HG03378 (cell line): ENCODE measurements around the gene LCLAT1.

Experiments
- ATAC-seq: cut with Tn5 transposase; IDR thresholded peaks from one replicate; pipeline ENCODE4 v1.9.1; 2021; ENCODE audit warnings: mild to moderate bottlenecking, moderate library complexity; ENCODE audit not compliant: unreplicated experiment

LCLAT1 gene

GRCh38 chr2:30662268-30663131 is 215.5 kb downstream of the LCLAT1 start:
- no peak for ATAC-seq

GRCh38 chr2:30663321-30663720 is 216.3 kb downstream of the LCLAT1 start:
- no peak for ATAC-seq

GRCh38 chr2:30663806-30664205 is 216.8 kb downstream of the LCLAT1 start:
- ATAC-seq, result no peak

DNA sequence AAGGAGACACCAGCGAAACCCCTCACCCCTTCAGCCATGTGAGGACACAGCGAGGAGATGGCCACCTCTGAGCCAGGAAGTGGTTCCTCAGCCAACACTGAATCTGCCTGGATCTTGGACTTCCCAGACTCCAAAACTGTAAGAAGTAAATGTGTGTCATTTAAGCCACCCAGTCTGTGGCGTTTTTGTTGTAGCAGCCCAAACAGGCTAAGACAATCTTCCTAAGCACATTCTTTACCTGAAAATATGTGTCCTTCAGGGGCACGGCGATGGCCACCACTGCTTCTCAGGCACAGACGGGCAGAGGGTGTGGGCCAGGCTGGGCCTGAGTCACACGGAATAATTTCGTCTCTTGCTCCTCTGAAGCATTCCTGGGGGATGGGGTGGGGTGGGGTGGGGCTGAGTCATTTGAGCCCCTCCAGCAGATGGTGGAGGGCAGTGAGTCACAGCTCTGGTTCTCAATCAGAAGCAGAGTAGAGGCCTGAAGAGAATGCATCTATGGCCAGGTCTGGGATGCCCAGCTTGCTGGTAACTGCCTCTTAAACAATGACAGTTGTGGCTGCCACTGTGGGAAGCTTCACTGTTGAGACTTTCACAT is 217.8 kb downstream of the LCLAT1 start:
- ATAC-seq, result no peak

GRCh38 chr2:30665761-30666265 is 218.8 kb downstream of the LCLAT1 start:
- no peak for ATAC-seq

GRCh38 chr2:30666266-30666874 is 219.3 kb downstream of the LCLAT1 start:
- no peak for ATAC-seq

- no peak for ATAC-seq
Measured at GRCh38 chr2:30670453-30670852, 223.4 kb downstream of the LCLAT1 start.

DNA sequence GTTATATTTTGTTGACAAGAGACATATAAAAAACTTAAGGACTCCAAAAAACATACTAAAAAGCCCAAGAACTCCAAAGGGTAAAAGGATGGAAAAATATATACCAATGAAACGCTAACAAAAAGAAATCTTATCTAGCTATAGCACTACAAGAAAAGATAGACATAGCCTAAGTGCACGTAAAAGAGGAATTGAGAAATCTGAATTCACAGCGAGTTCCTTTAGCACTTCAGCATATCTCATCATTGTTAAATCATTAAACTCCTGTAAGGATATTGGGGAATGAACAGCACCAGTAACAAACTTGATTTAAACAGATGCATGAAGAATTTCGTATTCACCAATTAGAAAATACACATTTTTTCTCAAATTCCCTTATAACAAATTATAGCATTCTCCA is 226.1 kb downstream of the LCLAT1 start:
- no peak for ATAC-seq

DNA sequence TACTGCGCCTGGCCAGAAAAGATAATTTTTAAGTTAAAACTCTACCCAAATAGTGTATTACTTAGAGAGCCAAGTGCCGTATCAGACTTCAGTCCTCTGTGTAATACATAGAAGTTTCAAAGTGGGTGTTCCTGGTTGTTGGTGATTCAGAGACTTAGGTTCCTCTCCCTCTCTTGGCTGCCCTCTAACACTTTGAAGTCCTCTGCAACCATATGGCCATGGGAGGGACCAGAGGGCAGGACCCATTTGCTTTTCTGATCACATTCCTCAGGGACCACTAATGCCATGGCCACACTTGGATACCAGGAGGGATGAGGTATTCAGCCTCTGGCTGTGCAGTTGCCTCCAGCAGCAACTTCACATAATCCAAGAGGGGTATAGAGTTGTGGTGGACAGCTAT is 228.7 kb downstream of the LCLAT1 start:
- no peak for ATAC-seq

- ATAC-seq, result no peak
Measured at GRCh38 chr2:30677231-30677630, 230.2 kb downstream of the LCLAT1 start.

GRCh38 chr2:30677861-30678385 is 230.9 kb downstream of the LCLAT1 start:
- ATAC-seq, result no peak

- ATAC-seq, result no peak
Measured at GRCh38 chr2:30678410-30679137, 231.5 kb downstream of the LCLAT1 start.

GRCh38 chr2:30679426-30680088 is 232.5 kb downstream of the LCLAT1 start:
- ATAC-seq, result no peak

GRCh38 chr2:30680121-30680520 is 233.1 kb downstream of the LCLAT1 start:
- ATAC-seq, result no peak

- no peak for ATAC-seq
Measured at GRCh38 chr2:30681022-30681421, 234.0 kb downstream of the LCLAT1 start.

DNA sequence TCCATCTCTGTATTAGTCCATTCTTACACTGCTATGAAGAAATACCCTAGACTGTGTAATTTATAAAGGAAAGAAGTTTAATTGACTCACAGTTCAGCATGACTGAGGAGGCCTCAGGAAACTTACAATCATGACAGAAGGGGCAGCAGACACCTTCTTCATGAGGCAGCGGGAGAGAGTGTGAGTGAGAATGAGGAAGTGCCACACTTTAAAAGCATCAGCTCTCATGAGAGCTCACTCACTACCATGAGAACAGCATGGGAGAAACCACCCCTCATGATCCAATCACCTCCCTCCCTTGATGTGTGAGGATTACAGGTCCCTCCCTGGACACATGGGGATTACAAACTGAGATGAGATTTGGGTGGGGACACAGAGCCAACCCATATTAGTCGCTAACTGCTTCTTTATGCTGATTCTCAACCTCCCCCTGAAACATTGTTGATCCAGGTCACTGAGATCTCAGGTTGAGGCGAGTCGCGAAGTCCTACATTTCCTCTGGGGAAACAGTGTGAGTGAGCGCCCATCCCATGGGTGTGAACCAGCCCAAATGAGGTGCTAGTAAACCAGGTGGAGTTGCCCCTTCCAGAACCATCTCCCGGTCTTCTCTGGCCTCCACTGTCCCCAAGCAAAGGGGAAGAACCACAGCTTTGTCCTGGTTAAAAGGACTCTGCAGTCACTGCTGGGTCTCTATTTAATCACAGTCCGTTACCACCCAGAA is 236.3 kb downstream of the LCLAT1 start:
- no peak for ATAC-seq

DNA sequence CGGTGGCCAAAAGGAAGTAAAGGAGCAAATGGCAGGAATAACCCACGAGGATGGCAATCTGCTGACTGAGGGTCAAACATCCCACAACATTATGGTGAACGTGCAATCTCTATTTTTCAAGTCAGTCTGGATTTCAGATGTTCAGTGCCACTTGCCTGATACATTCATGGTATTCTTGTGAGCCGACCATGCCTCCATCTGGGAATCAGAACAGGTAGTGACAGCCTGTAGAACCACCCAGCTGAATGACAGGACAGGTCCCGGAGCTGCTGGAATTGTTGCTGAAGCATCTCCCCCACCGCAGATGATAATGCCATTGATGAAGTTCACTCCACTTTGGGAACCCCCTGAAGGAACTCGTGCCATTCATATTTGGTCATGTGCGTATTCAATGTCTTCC is 237.0 kb downstream of the LCLAT1 start:
- ATAC-seq, result no peak

DNA sequence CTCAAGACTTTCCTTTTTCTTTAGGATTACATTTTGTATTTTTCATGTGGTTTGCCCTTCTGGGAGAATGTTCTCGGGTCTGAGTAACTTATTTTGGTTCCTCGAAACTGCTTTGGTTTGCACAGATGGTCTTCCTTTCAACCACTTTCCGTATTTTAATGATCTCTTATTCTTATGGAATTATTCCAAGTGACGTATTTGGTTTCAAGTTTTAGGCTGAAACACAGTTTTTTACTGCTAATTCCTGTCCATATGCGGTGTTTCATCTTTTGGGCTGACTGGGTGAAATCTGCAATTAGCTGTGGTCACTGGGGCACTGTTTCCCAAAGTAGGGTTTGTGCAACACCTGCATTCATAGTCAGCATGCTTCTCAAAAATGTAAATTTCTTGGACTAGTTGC is 237.5 kb downstream of the LCLAT1 start:
- ATAC-seq, result no peak

DNA sequence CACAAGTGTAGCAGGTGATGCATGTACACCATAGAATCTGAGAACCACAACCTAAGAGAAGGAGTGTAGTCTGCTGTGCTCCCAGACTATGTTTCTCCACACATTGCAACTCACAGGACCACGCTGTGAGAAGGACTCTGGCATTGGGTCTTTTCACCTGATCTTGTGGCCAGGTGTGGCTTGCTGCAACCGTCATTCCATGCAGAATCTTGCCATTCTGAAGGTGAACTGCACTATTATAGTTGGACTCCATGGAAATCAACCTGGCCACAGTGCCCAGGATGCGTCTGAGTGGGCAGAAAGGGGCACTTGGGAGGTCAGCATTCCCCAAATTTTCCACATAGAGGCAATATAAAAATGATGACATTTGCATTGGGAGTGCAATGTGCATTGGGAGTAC is 237.9 kb downstream of the LCLAT1 start:
- no peak for ATAC-seq

DNA sequence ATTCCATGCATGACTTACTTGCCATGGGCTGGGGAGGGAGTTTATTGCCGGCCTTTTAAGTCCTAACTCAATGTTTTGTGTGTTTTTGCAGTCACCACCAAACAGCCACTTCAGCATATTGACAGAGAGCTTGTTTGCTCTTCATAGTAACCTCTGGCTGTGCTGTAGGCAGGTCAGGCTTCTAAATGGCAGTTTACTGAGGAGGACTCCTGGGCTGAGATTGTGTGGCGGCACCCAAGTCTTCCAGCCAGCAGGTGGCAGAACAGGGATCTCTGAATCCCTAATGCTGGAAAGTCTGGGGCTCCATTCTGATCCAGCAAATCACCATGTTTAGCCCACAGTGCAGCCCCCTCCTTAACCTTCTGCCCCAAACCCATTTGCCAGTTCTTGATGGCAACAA is 239.0 kb downstream of the LCLAT1 start:
- no peak for ATAC-seq
